22Rv1 (cell line): ENCODE measurements around the gene FBRS.

Experiments
- CTCF ChIP-seq: fragments of 450-650 bp; IDR thresholded peaks from 2 replicates; pipeline ENCODE4 v1.5.1; 2017; ENCODE audit warnings: mild to moderate bottlenecking
- ZFX ChIP-seq: fragments of 450-650 bp; IDR thresholded peaks from 2 replicates; pipeline ENCODE4 v1.6.1; 2017; ENCODE audit warnings: antibody characterized with exemption, borderline replicate concordance

DNA sequence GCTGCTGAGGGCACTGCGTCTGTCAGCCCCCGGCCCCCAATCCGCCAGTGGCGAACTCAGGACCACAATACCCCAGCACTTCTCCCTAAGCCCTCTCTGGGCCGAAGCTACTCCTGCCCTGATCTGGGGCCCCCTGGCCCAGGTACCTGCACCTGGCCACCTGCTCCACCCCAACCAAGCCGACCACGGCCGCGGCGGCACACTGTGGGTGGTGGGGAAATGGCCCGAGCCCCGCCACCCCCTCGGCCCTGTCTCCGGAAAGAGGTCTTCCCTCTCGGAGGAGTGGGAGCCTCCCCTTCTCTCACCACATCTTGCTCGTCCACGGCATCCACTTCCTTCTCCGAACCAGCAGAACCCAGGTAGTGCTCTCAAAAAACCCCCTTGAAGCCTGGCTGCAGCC, 3.4 kb upstream of the FBRS start:
- no peak for TF ChIP-seq CTCF
- TF ChIP-seq ZFX, result no peak
